GM21381 (cell line): ENCODE data around the gene SLC2A6.

Source experiments
- ATAC-seq: cut with Tn5 transposase; IDR thresholded peaks from one replicate; pipeline ENCODE4 v1.9.1; 2021; ENCODE audit warnings: mild to moderate bottlenecking, moderate library complexity; ENCODE audit not compliant: unreplicated experiment

Gene SLC2A6, protein sequence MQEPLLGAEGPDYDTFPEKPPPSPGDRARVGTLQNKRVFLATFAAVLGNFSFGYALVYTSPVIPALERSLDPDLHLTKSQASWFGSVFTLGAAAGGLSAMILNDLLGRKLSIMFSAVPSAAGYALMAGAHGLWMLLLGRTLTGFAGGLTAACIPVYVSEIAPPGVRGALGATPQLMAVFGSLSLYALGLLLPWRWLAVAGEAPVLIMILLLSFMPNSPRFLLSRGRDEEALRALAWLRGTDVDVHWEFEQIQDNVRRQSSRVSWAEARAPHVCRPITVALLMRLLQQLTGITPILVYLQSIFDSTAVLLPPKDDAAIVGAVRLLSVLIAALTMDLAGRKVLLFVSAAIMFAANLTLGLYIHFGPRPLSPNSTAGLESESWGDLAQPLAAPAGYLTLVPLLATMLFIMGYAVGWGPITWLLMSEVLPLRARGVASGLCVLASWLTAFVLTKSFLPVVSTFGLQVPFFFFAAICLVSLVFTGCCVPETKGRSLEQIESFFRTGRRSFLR

DNA sequence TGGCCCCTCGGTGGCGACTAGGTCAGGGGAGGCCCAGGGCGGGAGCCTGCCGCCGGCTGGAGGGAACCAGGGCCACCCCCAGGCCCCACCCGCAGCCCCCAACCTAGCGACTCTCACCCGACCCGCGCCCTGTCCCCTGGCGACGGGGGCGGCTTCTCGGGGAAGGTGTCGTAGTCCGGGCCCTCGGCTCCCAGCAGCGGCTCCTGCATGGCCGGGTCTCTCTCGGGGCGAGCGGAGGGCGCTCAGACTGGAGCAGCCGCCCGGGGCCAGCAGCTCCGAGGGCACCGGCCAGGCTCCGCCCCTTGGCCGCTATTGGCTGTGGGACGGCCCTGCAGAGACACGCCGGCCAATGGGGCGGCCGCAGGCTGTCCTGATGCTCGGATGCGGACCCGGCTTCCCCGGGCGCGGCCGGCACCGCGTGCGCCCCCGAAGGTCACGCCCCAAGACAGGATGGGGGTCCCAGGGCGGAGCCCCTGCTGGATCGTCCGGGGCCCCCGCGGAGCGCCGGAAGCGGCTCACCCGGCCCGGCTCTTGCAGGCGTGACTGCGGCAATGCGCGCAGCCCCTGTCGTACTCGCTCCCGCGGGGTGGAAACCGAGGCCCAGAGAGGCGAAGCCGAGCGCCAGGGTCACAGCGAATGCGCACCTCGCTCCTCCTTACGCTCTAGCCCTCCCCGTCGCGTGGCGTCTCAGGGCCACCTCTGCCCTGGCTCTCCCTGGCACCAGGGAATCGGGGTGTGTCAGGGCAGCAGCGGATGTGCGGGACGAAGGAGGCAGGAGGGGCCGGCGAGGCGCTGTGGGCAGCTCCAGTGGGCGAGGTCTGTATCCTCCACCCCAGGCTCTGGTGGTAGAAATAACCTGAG lies at the start of gene SLC2A6:
SLC2A6 (minus strand) TSS at position 249 of the 861 bp plus-strand sequence; CDS start at position 209, 40 bp downstream.
- peak; percentile 88 for ATAC-seq

DNA sequence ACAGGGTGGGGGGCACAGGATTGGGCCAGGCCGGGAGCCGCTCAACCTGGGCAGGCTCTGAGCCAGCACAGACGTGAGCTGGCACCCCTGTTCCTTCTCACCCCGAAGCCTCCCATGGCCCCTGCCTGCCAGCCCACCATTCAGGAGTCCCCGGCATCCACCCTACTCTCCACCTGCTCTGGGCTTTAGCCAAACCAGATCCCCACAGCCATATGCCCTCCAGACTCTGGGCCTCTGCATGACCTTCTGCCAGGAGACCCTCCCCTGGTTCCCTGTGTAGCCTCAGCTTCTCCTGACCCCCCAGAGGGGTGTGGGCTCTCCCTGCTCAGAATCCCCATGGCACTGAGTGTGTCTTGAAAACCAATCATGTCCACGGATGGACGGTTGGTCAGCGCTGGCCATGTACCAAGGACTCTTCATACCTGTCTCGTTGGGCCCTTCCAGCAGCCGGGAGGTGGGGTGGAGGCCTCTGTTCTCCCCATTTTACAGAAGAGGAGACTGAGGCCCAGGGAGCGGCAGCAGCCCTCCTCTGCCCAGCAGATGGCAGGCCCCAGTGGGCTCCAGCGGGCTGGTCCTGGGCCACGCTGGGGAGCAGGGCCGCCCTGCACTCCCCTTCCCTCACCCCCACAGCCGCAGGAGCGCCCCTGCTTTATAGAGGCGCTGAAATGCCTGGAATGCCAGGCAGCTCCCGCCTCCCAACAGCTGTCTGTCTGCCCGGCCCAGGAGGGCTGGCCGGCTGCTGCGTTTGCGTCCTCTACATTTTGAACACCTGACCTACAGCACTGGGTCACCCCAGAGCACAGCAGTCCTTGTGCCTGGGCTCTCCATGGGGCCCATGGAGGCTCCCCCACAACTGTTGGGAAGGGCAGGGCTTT lies 49.3 kb upstream of the SLC2A6 start:
- no peak for ATAC-seq

DNA sequence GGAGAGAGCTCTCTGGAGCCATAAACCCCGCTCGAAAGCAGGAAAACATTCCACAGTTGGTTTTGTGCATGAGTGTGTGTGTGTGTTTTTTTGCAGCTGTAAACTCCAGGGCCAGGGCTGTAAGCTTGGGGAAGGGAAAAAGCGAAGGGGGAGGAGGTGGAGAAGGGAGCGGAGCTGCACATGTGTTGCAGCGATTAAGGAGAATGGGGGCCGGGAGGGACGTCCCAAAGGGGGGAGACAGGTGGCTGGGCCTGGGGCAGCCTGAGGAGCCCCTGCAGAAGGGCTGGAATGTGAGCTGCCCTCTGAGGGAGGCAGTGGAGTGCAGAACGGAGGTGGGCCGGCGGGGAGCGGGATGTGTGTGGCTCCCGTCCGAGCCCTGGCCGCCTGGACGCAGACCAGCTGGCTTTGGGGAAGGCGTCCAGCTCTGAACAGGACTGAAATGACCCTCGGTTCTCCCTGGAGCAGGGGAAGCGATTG lies 48.6 kb upstream of the SLC2A6 start:
- no peak for ATAC-seq

DNA sequence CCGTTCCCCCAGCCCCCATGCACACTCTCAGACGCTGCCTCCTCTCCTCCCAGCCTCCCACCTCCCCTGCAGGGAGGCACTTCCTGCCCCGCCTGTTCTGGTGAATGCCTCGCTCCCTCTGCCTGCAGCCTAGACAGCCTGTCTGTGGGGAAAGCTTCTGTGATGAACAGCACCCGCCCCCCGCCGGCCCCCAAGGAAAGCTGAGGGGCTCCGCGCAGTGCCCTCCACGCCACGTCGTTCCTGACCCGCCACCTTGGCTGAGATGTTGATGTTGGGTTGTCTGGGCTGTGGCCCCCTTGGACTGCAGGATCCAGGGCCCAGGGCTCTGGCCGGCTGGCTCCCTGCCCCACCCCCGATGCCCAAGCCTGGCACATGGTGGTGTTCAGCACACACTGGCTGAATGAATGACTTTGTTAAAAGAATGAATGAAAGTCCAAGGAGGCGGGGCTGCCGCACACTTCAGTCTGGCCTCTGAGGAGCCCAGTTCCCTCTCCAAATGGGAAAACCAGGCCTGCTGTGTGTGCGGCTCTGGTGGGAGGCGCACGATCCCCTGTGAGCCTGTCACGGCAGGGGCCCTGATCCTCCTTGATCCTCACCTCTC lies 47.9 kb upstream of the SLC2A6 start:
- ATAC-seq, result no peak

DNA sequence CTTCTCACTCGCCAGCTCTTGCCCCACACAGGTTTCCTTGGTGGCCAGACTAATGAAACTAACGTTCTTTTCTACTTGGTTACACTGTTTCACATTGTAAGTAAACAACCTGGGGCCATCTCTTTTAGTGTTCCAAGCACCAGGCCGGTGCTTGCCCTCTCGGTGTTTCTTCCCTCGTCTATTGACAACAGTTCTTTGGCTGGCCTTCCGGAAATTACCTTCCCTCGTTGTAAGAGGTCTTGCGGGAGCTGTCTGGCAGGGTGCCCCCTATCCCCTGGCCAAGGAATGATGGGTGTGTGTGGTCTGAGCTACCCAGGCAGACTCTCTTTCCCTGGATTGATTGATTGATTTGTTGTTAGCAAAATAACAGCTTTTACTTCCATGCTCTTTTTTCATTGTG lies 46.8 kb upstream of the SLC2A6 start:
- ATAC-seq, result no peak

DNA sequence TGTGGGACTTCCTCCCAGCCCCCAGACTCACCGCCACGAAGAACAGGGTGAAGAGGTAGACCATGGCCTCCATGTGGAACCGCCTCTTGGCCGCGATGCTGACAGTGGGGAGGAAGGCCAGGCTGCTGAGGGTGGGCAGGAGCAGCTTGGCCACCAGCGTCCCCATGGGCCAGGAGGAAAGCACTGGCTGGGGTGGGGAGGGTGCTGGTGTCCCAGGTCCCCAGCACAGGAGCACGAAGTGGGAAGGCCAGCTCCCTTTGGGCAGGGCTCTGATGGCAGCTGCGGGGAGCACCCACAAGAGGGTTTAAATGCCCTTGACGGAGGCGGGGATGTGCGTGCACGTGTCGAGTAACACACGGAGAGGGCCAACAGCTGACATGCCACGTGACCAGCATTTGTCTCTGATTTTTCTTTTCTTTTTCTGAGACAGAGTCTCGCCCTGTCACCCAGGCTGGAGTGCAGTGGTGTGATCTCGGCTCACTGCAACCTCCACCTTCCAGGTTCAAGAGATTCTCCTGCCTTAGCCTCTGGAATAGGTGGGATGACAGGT lies 45.9 kb upstream of the SLC2A6 start, which contains the start of gene MYMK:
MYMK (minus strand) TSS at position 281 of the 550 bp plus-strand sequence; CDS start at position 166, 115 bp downstream.
- no peak for ATAC-seq

DNA sequence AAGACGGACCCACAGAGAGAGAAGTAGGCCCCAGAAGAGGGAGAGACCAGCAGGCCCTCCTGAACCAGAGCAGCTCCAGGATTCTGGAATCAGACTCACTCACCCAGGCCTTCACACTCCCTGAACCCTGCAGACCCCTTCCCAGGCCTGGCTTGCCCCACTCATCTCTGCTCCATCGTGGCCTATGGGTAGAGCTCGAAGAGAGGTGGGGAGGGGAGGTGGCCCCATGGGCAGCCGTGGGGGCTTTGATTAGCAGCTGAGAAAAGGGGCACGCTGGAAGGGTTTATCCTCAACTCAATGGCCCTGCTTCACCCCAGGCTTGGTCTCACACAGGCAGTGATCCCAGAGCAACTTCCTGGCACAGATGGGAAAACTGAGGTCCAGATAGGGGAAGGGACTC lies 45.2 kb upstream of the SLC2A6 start:
- no peak for ATAC-seq

DNA sequence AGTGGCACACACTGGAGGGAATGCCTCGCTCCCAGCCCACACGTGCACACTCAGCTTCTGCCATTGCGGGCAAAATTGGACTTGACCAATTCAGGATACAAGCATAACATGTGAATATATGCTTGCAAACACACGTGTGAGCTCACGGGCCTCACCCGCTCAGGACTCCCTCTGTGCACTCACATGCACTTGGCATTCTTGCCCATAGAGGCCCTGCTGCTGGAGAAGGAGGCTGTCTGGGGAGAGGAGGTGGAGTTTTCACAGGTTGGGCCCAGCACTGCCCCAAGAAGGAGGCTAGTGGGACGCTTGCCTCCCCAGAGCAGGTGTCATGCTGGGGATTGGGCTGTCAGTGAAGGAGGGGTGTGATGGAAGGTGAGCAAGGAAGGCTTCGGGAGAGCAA lies 44.2 kb upstream of the SLC2A6 start:
- no peak for ATAC-seq

DNA sequence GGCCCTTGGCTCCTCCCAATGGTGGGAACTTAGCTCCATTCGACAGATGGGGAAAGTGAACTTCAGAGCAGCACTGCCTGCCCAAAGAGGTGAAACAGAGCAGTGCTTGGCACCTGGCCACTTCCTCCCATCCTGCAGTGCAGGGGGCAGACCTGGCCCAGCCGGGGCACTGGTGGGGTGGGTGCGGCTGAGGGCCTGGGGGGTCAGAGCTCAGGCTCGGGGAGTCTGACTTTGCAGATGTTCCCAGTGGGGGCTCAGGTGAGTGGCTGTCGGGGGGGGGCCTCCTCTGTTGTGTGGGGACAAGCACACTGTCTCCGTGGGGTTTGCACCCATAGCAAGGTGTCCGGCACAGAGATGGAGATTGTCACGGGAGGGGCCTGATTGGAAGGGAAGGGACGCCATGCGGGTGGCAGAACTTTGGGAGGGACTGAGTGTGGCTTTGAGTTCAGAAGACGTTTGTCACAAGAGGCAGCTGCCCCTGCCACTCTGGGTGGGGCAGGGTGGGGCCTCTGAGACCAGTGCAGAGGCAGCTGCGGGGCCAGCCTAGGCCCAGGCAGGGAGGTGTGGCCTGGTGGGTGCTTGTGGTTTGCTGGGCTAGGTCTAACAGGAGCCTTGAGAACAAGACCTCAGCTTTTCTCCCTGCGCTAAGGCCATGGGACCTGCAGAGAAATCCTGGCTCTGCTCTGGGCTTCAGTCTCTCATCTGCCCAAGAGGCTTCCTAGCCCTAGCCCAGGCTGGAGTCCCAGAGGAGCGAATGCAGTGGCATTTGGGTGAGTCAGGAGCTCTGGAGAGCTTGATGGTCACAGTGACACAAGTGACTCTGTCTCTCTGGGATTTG lies 43.4 kb upstream of the SLC2A6 start:
- no peak for ATAC-seq

DNA sequence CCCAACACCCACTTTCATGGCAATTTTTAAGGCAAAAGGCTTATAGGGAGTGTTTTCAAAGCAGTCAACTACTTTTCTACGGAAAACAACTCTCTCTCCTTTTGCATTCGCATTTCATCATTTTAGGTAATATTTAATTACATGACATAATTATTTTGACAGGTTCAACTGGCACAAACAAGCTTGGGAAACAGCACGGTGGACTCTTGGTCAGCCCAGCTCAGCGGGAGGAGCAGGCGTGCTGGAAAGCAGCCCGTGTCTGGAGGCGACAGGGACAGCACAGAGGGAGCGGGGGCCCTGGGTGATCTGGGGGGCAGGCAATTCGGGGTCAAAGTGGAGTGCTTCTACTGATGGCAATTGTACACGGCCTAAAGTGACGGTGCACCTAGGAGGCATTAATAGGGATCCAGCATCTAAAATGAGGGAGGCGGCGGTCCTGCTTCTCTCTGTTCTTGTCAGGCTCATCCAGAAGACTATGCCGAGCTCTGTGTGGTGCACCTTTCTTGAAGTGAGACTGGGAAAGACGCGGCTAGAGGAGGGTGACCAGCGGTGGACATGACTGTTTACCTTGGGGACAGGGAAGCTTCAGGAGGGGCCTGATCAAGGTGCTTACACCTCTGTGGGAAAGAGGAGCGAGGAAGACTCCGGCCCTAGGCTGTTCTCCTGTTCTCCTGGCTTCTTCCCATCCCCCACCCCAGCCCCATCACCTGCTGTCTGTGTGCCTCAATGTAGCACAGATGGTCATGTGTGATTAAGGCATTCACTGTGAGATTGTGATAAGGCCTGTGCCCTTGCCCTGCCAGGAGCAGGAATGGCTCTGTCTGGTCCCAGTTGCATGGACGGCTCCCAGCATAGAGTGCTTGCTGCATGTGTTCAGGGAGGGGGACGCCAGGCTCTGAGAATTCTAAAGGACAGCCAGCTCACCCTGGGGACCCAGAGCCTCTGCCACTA lies 42.5 kb upstream of the SLC2A6 start:
- ATAC-seq, result no peak

DNA sequence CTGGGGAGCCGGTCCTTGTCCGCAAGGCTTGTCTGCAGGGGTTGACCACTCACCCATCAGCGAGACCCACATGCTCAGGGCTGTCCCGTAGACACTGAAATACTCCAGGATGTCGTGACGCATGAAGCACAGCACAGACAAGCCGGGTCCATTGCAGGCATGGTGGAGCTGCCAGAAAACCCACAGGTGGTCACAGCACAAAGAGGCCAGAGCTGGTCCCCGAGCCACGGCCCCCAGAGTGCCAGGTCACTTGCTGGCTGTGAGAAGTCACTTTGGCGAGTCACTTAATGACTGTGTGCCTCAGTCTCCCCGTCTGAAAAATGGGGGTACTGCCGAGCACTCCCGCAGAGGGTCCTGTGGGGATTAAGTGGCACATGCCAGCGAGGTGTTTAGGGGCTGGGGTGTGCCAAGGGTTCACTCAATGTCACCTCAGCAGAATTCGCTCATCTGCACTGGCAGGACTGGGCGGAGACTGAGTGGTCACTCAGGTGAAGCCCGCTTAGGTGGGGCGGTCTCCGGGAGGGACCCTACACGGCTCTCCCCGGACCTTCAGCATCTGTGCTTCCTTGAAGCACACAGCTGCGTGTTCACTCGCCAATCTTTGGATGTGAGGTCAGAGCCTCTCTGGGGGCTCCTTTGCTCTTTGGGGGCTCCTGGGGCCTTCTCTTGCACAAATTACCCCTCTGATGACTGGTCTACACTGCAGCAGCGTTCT lies 41.4 kb upstream of the SLC2A6 start:
- ATAC-seq, result no peak

DNA sequence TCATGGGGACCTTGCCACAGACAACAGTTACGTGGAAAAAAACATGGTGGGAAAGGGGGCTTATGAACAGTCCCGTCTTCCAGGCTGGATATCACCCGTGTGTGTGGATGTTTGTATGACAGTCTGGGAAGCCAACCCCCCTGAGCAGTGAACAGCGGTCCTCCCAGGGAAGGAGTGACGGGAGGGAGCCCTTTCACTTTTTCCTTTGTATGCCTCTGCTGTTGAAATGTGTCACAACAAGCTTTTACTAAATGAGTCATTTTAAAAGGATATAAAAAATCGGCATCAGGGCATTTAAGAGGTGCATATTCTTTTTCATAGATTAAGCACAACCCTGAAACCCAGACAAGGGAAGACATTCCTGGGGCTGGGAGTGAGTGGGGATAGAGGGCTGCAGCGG lies 40.8 kb upstream of the SLC2A6 start:
- no peak for ATAC-seq

DNA sequence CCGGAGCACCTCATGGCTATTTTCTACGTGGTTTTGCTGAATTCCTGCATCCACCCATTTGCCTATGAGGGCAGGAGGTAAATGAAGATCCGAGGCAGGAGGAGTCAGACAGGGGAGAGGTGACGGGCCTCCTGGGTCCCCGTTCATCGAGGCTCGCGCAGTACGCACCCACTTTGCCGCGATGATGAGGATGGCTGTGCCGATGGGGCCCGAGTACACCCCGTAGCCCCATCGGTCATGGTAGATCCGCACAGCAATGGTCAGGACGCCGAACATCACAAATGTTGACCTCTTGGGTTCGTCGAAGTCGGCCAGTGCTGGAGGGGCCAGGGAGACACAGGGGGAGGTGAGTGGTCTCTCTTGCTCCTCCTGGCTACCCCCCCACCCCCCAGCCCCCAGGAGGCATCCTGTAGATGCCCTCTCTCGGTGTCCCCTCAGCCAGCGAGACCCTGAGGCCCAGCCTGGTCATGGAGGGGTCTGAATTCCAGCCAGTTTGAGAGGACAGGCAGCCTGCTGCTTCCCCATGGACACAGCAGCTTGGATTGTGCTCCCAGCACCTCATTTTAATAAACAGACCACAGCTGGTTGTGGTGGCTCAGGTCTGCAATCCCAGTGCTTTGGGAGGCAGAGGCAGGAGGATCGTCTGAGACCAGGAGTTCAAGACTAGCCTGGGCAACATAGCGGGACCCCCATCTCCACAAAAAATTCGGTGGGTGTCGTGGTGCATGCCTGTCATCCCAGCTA lies 40.0 kb upstream of the SLC2A6 start:
- no peak for ATAC-seq

DNA sequence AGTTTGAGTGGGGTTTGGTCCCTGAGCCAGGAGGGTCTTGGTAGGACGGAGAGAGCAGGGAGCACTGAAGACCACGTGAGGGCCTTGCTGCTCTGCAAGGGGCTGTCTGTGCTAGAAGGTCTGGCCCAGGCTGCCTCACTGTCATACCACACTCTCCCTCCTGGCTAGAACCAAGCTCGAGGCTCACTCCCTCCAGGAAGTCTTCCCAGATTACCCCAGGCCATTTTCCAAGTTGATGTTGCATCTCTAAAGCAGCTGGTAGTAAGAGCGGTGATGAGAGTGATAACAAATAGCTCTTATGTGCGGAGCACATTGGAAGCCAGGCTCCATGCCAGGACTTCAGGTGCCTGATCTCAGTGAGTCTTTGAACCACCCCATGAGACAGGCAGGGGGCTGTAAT lies 39.3 kb upstream of the SLC2A6 start:
- ATAC-seq, result no peak

DNA sequence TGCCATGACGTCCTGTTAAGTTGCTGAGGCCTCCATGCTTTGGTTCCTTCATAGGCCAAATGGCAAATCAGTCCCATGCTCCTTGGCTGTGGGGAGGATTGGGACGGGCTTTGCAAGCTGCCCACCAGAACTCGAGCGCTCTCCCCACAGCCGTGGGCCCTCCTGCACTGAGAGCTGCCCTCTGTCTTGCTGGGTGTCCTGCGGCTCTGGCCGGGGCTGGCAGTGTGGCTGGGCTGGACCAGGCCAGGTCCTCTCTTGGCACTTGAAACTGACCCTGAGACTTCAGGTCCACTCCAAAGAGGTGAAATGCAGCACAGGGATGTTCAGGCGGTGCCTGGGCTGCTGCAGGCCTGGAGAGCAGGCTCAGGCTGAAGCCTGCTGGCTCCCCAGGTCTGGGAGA lies 38.8 kb upstream of the SLC2A6 start:
- ATAC-seq, result no peak

DNA sequence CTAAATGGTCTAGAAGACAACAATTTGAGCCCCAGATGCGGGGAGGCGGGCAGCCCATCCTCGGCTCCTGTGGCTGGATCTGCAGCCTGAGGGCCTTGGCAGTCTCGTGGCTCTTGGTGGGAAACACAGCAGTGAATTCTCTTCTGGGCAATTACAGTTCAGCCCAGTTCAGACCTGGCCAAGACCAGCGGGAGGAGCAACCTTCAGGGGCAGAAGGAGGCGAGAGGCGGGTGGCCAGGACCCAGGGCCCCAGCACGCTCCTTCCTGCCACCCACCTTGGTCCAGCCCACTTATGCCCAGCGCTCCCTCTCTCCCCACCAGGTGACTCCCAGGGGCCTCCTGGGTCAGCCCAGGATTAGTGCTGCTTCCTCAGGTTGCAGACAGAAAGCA lies 38.1 kb upstream of the SLC2A6 start:
- ATAC-seq, result no peak
